ENCODE results near the gene SCLY. TPM values are rescaled to one million over a fixed set of nuclear protein-coding genes. Genes with fewer than 3 reads are reported as not detected.

Gene SCLY
- total and polyA plus RNA-seq, 2 donors (not counting 1 experiment from before 2014, with no cell fraction given) = 16.4 to 42.4 TPM

DNA sequence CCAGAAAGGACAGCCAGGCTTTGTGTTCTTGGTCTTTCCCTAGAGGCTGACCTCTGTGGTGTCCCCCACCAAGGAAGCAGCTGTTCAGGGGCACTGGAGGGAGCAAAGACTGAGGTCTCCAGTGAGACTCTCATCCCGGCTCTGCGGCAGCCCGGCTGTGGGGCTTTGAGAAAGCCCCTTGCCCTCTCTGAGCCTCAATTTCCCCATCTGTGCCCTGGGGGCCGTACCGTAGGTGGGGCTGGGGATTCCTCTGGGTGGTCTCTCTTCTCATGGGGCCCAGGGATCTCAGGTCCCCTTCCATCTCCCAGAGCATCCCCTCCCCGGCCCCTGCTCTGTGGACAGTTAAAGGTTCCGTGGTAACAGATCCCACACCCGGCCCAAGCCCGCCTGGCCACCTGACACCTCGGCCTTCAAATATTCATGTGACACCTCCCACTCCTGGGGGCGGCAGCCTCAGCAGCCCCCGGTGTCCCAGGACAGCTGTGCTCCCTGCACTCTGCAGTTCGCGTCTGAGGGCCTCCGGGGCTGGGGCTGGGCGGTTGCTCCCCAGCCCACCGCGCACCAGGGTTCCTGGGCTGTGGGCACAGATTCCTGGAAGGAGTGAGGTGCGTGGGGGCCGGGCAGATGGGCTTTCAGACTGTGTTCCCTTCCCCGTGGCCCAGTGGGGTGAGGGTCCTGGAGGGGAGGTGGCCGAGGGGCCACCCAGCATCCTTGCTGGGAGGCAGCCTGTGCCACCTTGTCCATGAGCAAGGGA is 62.6 kb downstream of the SCLY start:
- H3K27ac ChIP-seq (ENCODE audit: low read length in 2 of 2) = no peak overlapping the region
- no peak overlapping the region for H3K4me3 Mint-ChIP-seq
- no peaks in the 10 kb centered on the region for H4K20me1 ChIP-seq (ENCODE audit: control insufficient read depth, insufficient read depth, low read length, poor library complexity, severe bottlenecking)
- H3K27me3 ChIP-seq (replicated peaks in 1 of 4; ENCODE audit: control extremely low read depth in 1 of 4, control insufficient read depth in 3 of 4, insufficient read depth in 4 of 4, low read length in 3 of 4) = no peaks in the 10 kb centered on the region
- WGBS (ENCODE audit: insufficient coverage) = 87% methylated on average over 18 of the region's 22 CpGs
- H2AFZ ChIP-seq (ENCODE audit: insufficient read depth, low read depth, low read length, poor library complexity, severe bottlenecking) = no peak overlapping the region
- intact Hi-C loops (cut with micrococcal nuclease) = no loop called here
- H3K9me3 Mint-ChIP-seq (ENCODE audit: insufficient read depth) = no peaks in the 10 kb centered on the region
- TF ChIP-seq, protein P1, sequence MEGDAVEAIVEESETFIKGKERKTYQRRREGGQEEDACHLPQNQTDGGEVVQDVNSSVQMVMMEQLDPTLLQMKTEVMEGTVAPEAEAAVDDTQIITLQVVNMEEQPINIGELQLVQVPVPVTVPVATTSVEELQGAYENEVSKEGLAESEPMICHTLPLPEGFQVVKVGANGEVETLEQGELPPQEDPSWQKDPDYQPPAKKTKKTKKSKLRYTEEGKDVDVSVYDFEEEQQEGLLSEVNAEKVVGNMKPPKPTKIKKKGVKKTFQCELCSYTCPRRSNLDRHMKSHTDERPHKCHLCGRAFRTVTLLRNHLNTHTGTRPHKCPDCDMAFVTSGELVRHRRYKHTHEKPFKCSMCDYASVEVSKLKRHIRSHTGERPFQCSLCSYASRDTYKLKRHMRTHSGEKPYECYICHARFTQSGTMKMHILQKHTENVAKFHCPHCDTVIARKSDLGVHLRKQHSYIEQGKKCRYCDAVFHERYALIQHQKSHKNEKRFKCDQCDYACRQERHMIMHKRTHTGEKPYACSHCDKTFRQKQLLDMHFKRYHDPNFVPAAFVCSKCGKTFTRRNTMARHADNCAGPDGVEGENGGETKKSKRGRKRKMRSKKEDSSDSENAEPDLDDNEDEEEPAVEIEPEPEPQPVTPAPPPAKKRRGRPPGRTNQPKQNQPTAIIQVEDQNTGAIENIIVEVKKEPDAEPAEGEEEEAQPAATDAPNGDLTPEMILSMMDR (IDR thresholded peaks at IDR 0.05) = no peak
- no peak for TF ChIP-seq EZH2 (IDR thresholded peaks at IDR 0.05; ENCODE audit: borderline replicate concordance, insufficient read depth, low read depth, low read length, poor library complexity, severe bottlenecking)
- no peaks in the 10 kb centered on the region for H3K36me3 ChIP-seq (replicated peaks in 1 of 2; ENCODE audit: control extremely low read depth in 1 of 2, control insufficient read depth in 1 of 2, extremely low read depth in 1 of 2, insufficient read depth in 2 of 2, low read length in 1 of 2)
- no peak overlapping the region for H3K4me2 ChIP-seq (replicated peaks; ENCODE audit: low read depth, low read length, poor library complexity, severe bottlenecking)
- peaks cover 0 to 10% (median 0%) of the 10 kb centered on the region in 3 donors for H3K9me3 ChIP-seq (ENCODE audit: control extremely low read depth in 1 of 3, control insufficient read depth in 2 of 3, insufficient read depth in 1 of 3, low read length in 2 of 3)
- POLR2A ChIA-PET = no interaction called here
- H3K4me3 ChIP-seq (ENCODE audit: control extremely low read depth in 1 of 5, extremely low read depth in 1 of 5, insufficient read depth in 1 of 5, low read depth in 2 of 5, low read length in 4 of 5) = no peak overlapping the region
- peaks cover 4% of the 10 kb centered on the region for H3K4me1 Mint-ChIP-seq
- CTCF ChIA-PET = no interaction called here
- no peak overlapping the region for H3K9ac ChIP-seq (ENCODE audit: low read length)
- no peaks in the 10 kb centered on the region for H3K27me3 Mint-ChIP-seq
- H3K4me1 ChIP-seq (ENCODE audit: control insufficient read depth in 2 of 2, insufficient read depth in 2 of 2, low read length in 2 of 2) = peaks cover 4 to 13% of the 10 kb centered on the region in 2 donors
- ATAC-seq (ENCODE audit: low read depth) (no peak), DNase-seq (no peak)
- no peak overlapping the region for H3K27ac Mint-ChIP-seq
- no peaks in the 10 kb centered on the region for H3K79me2 ChIP-seq (ENCODE audit: control insufficient read depth, insufficient read depth, low read length)

DNA sequence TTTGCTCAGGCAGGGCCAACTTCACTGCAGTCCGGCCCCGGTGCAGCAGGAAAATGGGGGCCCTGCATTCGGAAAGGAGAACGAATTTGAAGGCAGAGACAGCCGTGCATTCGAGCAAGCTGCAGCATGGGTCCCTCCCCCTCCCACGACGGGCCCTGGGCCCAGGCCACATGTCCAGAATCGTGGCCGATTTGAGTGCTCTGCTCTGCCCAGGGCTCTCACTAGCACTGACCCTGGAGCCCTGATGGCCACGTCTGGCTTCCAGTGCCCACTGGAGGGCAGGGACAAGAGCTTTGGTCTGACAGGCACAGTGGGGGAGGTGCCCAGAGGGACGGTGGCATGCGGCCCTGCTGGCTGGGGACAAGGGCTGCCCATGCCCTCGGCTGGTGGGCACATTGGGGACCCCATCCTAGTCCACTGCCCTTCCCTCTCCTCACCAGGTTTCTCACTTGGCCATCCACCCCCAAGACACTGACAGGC is 63.2 kb downstream of the SCLY start:
- H3K4me1 Mint-ChIP-seq = peaks cover 4% of the 10 kb centered on the region
- no peak for ATAC-seq (ENCODE audit: low read depth)
- Histone ChIP-seq H3K27me3 (replicated peaks in 1 of 4; ENCODE audit: control extremely low read depth in 1 of 4, control insufficient read depth in 3 of 4, insufficient read depth in 4 of 4, low read length in 3 of 4) (no peaks in the 10 kb centered on the region), H4K20me1 (ENCODE audit: control insufficient read depth, insufficient read depth, low read length, poor library complexity, severe bottlenecking) (no peaks in the 10 kb centered on the region), H3K4me2 (replicated peaks; ENCODE audit: low read depth, low read length, poor library complexity, severe bottlenecking) (no peak overlapping the region), H3K27ac (ENCODE audit: low read length in 2 of 2) (no peak overlapping the region), H3K79me2 (ENCODE audit: control insufficient read depth, insufficient read depth, low read length) (no peaks in the 10 kb centered on the region), H3K4me3 (ENCODE audit: control extremely low read depth in 1 of 5, extremely low read depth in 1 of 5, insufficient read depth in 1 of 5, low read depth in 2 of 5, low read length in 4 of 5) (no peak overlapping the region), H3K4me1 (ENCODE audit: control insufficient read depth in 2 of 2, insufficient read depth in 2 of 2, low read length in 2 of 2) (peaks cover 4 to 13% of the 10 kb centered on the region in 2 donors), H3K9me3 (ENCODE audit: control extremely low read depth in 1 of 3, control insufficient read depth in 2 of 3, insufficient read depth in 1 of 3, low read length in 2 of 3) (peaks cover 0 to 10% (median 0%) of the 10 kb centered on the region in 3 donors), H3K9ac (ENCODE audit: low read length) (no peak overlapping the region), H3K36me3 (replicated peaks in 1 of 2; ENCODE audit: control extremely low read depth in 1 of 2, control insufficient read depth in 1 of 2, extremely low read depth in 1 of 2, insufficient read depth in 2 of 2, low read length in 1 of 2) (no peaks in the 10 kb centered on the region), H2AFZ (ENCODE audit: insufficient read depth, low read depth, low read length, poor library complexity, severe bottlenecking) (no peak overlapping the region)
- no peak for TF ChIP-seq EZH2 (IDR thresholded peaks at IDR 0.05; ENCODE audit: borderline replicate concordance, insufficient read depth, low read depth, low read length, poor library complexity, severe bottlenecking)
- TF ChIP-seq, protein P1 (IDR thresholded peaks at IDR 0.05) = no peak
- intact Hi-C loops (cut with micrococcal nuclease) = no loop called here
- DNase-seq = no peak
- H3K4me3 Mint-ChIP-seq = no peak overlapping the region
- WGBS (ENCODE audit: insufficient coverage) = 94% methylated on average over 12 of the region's 14 CpGs
- no peaks in the 10 kb centered on the region for H3K9me3 Mint-ChIP-seq (ENCODE audit: insufficient read depth)
- ChIA-PET POLR2A (no interaction called here), CTCF (no interaction called here)
- H3K27me3 Mint-ChIP-seq = no peaks in the 10 kb centered on the region
- H3K27ac Mint-ChIP-seq = no peak overlapping the region
